ENCODE data around the gene ABCC11. TPM values are rescaled to one million over a fixed set of nuclear protein-coding genes. Genes with fewer than 3 reads are reported as not detected.

Gene ABCC11
- total RNA-seq, result not detected

- peaks cover 19 to 28% of the 10 kb centered on the region in 2 donors for H3K4me1 Mint-ChIP-seq (ENCODE audit: low read depth in 2 of 2)
- peak within 1 kb of the TSS; percentile 97 for H3K4me3 Mint-ChIP-seq
- H3K27ac Mint-ChIP-seq, result peak within 1 kb of the TSS in 1 of 2 donors; percentile 71
- no peaks in the 10 kb centered on the region for H3K9me3 Mint-ChIP-seq
- H3K36me3 Mint-ChIP-seq, result peaks cover 8% of the 10 kb centered on the region
- ATAC-seq (no peak), DNase-seq (ENCODE audit: low spot score) (no peak)
- no peaks in the 10 kb centered on the region for H3K27me3 Mint-ChIP-seq
These were observed at the start of gene ABCC11 for GRCh38 chr16:48247311-48247710. Gene ABCC11, minus strand, starts transcription at chr16:48247539. Its CDS starts 15,618 bp downstream, at chr16:48231921.

GRCh38 chr16:48295488-48296281 is 48.3 kb upstream of the ABCC11 start:
- no peaks in the 10 kb centered on the region for H3K27me3 Mint-ChIP-seq
- DNase-seq (ENCODE audit: low spot score), result no peak
- H3K4me3 Mint-ChIP-seq, result no peak overlapping the region
- H3K27ac Mint-ChIP-seq, result no peak overlapping the region
- ATAC-seq, result no peak
- H3K4me1 Mint-ChIP-seq (ENCODE audit: low read depth in 2 of 2), result peaks cover 2 to 9% of the 10 kb centered on the region in 2 donors
- no peaks in the 10 kb centered on the region for H3K9me3 Mint-ChIP-seq
- H3K36me3 Mint-ChIP-seq, result peaks cover 4% of the 10 kb centered on the region

GRCh38 chr16:48294724-48295123 is 47.4 kb upstream of the ABCC11 start:
- no peak overlapping the region for H3K4me3 Mint-ChIP-seq
- ATAC-seq, result no peak
- no peaks in the 10 kb centered on the region for H3K9me3 Mint-ChIP-seq
- peaks cover 9 to 10% of the 10 kb centered on the region in 2 donors for H3K4me1 Mint-ChIP-seq (ENCODE audit: low read depth in 2 of 2)
- H3K27me3 Mint-ChIP-seq, result no peaks in the 10 kb centered on the region
- no peak overlapping the region for H3K27ac Mint-ChIP-seq
- H3K36me3 Mint-ChIP-seq, result peaks cover 9% of the 10 kb centered on the region
- no peak for DNase-seq (ENCODE audit: low spot score)

- H3K27ac Mint-ChIP-seq, result no peak overlapping the region
- no peak overlapping the region for H3K4me3 Mint-ChIP-seq
- H3K9me3 Mint-ChIP-seq, result no peaks in the 10 kb centered on the region
- DNase-seq (ENCODE audit: low spot score) (no peak), ATAC-seq (no peak)
- peaks cover 9 to 10% of the 10 kb centered on the region in 2 donors for H3K4me1 Mint-ChIP-seq (ENCODE audit: low read depth in 2 of 2)
- H3K27me3 Mint-ChIP-seq, result peaks cover 0 to 3% of the 10 kb centered on the region in 2 donors
- H3K36me3 Mint-ChIP-seq, result peaks cover 19% of the 10 kb centered on the region
These were observed 45.1 kb upstream of the ABCC11 start for GRCh38 chr16:48292452-48292851.

- H3K27ac Mint-ChIP-seq, result no peak overlapping the region
- peaks cover 26% of the 10 kb centered on the region for H3K36me3 Mint-ChIP-seq
- ATAC-seq (no peak), DNase-seq (ENCODE audit: low spot score) (no peak)
- H3K4me3 Mint-ChIP-seq, result no peak overlapping the region
- peaks cover 9 to 14% of the 10 kb centered on the region in 2 donors for H3K4me1 Mint-ChIP-seq (ENCODE audit: low read depth in 2 of 2)
- H3K9me3 Mint-ChIP-seq, result no peaks in the 10 kb centered on the region
- H3K27me3 Mint-ChIP-seq, result peaks cover 0 to 3% of the 10 kb centered on the region in 2 donors
These were observed 44.4 kb upstream of the ABCC11 start for GRCh38 chr16:48291754-48292153.

GRCh38 chr16:48291303-48291702 is 44.0 kb upstream of the ABCC11 start:
- H3K27me3 Mint-ChIP-seq, result peaks cover 0 to 3% of the 10 kb centered on the region in 2 donors
- DNase-seq (ENCODE audit: low spot score) (no peak), ATAC-seq (no peak)
- no peaks in the 10 kb centered on the region for H3K9me3 Mint-ChIP-seq
- H3K4me3 Mint-ChIP-seq, result no peak overlapping the region
- H3K27ac Mint-ChIP-seq, result no peak overlapping the region
- peaks cover 9 to 14% of the 10 kb centered on the region in 2 donors for H3K4me1 Mint-ChIP-seq (ENCODE audit: low read depth in 2 of 2)
- peaks cover 26% of the 10 kb centered on the region for H3K36me3 Mint-ChIP-seq

- Mint-ChIP-seq H3K4me3 (no peak overlapping the region), H3K36me3 (peaks cover 26% of the 10 kb centered on the region), H3K27me3 (peaks cover 0 to 6% of the 10 kb centered on the region in 2 donors), H3K27ac (no peak overlapping the region), H3K9me3 (no peaks in the 10 kb centered on the region), H3K4me1 (ENCODE audit: low read depth in 2 of 2) (peaks cover 32 to 44% of the 10 kb centered on the region in 2 donors)
- DNase-seq (ENCODE audit: low spot score) (no peak), ATAC-seq (no peak)
These were observed 39.9 kb upstream of the ABCC11 start for GRCh38 chr16:48287239-48287638.

GRCh38 chr16:48284772-48285409 is 37.6 kb upstream of the ABCC11 start:
- peaks cover 17% of the 10 kb centered on the region for H3K36me3 Mint-ChIP-seq
- peak; percentile 79 to 82 for ATAC-seq
- H3K27ac Mint-ChIP-seq, result peak overlapping the region in 1 of 2 donors; percentile 1
- peak overlapping the region; percentile 49 for H3K4me3 Mint-ChIP-seq
- H3K9me3 Mint-ChIP-seq, result no peaks in the 10 kb centered on the region
- H3K4me1 Mint-ChIP-seq (ENCODE audit: low read depth in 2 of 2), result peaks cover 29 to 35% of the 10 kb centered on the region in 2 donors
- peak; percentile 76 for DNase-seq (ENCODE audit: low spot score)
- H3K27me3 Mint-ChIP-seq, result peaks cover 0 to 6% of the 10 kb centered on the region in 2 donors

- Mint-ChIP-seq H3K27me3 (peaks cover 0 to 3% of the 10 kb centered on the region in 2 donors), H3K9me3 (no peaks in the 10 kb centered on the region), H3K4me1 (ENCODE audit: low read depth in 2 of 2) (peaks cover 29 to 35% of the 10 kb centered on the region in 2 donors), H3K36me3 (peaks cover 20% of the 10 kb centered on the region), H3K27ac (no peak overlapping the region), H3K4me3 (peak overlapping the region; percentile 18)
- DNase-seq (ENCODE audit: low spot score) (no peak), ATAC-seq (peak in 1 of 2 donors; percentile 75)
These were observed 35.4 kb upstream of the ABCC11 start for GRCh38 chr16:48282636-48283263.

- Mint-ChIP-seq H3K9me3 (no peaks in the 10 kb centered on the region), H3K4me1 (ENCODE audit: low read depth in 2 of 2) (peaks cover 22 to 30% of the 10 kb centered on the region in 2 donors), H3K36me3 (peaks cover 15% of the 10 kb centered on the region), H3K27me3 (peaks cover 0 to 3% of the 10 kb centered on the region in 2 donors), H3K27ac (no peak overlapping the region), H3K4me3 (no peak overlapping the region)
- DNase-seq (ENCODE audit: low spot score) (no peak), ATAC-seq (no peak)
These were observed 33.2 kb upstream of the ABCC11 start for GRCh38 chr16:48280546-48280945.

- H3K27me3 Mint-ChIP-seq, result peaks cover 0 to 3% of the 10 kb centered on the region in 2 donors
- no peak overlapping the region for H3K27ac Mint-ChIP-seq
- no peaks in the 10 kb centered on the region for H3K9me3 Mint-ChIP-seq
- no peak overlapping the region for H3K4me3 Mint-ChIP-seq
- DNase-seq (ENCODE audit: low spot score) (no peak), ATAC-seq (no peak)
- H3K4me1 Mint-ChIP-seq (ENCODE audit: low read depth in 2 of 2), result peaks cover 11 to 17% of the 10 kb centered on the region in 2 donors
- peaks cover 20% of the 10 kb centered on the region for H3K36me3 Mint-ChIP-seq
These were observed 31.9 kb upstream of the ABCC11 start for GRCh38 chr16:48279199-48279598.

GRCh38 chr16:48277158-48277557 is 29.8 kb upstream of the ABCC11 start:
- DNase-seq (ENCODE audit: low spot score), result no peak
- Mint-ChIP-seq H3K27me3 (no peaks in the 10 kb centered on the region), H3K4me1 (ENCODE audit: low read depth in 2 of 2) (no peaks in the 10 kb centered on the region), H3K9me3 (no peaks in the 10 kb centered on the region), H3K4me3 (no peak overlapping the region), H3K27ac (no peak overlapping the region), H3K36me3 (peaks cover 20% of the 10 kb centered on the region)
- ATAC-seq, result no peak

GRCh38 chr16:48276102-48276501 is 28.8 kb upstream of the ABCC11 start:
- Mint-ChIP-seq H3K4me3 (no peak overlapping the region), H3K36me3 (peaks cover 20% of the 10 kb centered on the region), H3K27me3 (no peaks in the 10 kb centered on the region), H3K27ac (no peak overlapping the region), H3K4me1 (ENCODE audit: low read depth in 2 of 2) (no peaks in the 10 kb centered on the region), H3K9me3 (no peaks in the 10 kb centered on the region)
- DNase-seq (ENCODE audit: low spot score), result no peak
- no peak for ATAC-seq

GRCh38 chr16:48274476-48274875 is 27.1 kb upstream of the ABCC11 start:
- DNase-seq (ENCODE audit: low spot score) (no peak), ATAC-seq (no peak)
- no peaks in the 10 kb centered on the region for H3K9me3 Mint-ChIP-seq
- peaks cover 20% of the 10 kb centered on the region for H3K36me3 Mint-ChIP-seq
- no peaks in the 10 kb centered on the region for H3K27me3 Mint-ChIP-seq
- H3K4me1 Mint-ChIP-seq (ENCODE audit: low read depth in 2 of 2), result no peaks in the 10 kb centered on the region
- H3K27ac Mint-ChIP-seq, result no peak overlapping the region
- H3K4me3 Mint-ChIP-seq, result no peak overlapping the region
